Measurements from ENCODE around the gene PRMT6.
"Not testable (repeated sequence)": the region's sequence is repeated elsewhere in the genome, so short reads cannot be mapped to it uniquely, and the experiment has no call there.

Gene PRMT6
- total RNA-seq, result 5.3 to 14.3 (median 12.7) reads per million in 4 donors

- peak; percentile 57 to 84 (median 68) for DNase-seq
These were observed at the start of gene PRMT6 for GRCh38 chr1:107056426-107057196. PRMT6 (plus strand) TSS chr1:107056674; CDS start chr1:107056716, 42 bp downstream.

- no peak for DNase-seq
These were observed 47.2 kb upstream of the PRMT6 start for GRCh38 chr1:107009281-107009680.

GRCh38 chr1:107010582-107010981, 45.9 kb upstream of the PRMT6 start:
- DNase-seq, result no peak

- DNase-seq, result no peak
These were observed 40.0 kb upstream of the PRMT6 start for GRCh38 chr1:107016376-107016978.

- DNase-seq, result no peak
These were observed 38.0 kb upstream of the PRMT6 start for GRCh38 chr1:107018445-107018844.

- no peak for DNase-seq
These were observed 37.3 kb upstream of the PRMT6 start for GRCh38 chr1:107019166-107019565.

GRCh38 chr1:107038874-107039273, 17.6 kb upstream of the PRMT6 start:
- not testable (repeated sequence) for DNase-seq

- not testable (repeated sequence) for DNase-seq
These were observed 11.9 kb upstream of the PRMT6 start for GRCh38 chr1:107044310-107045220.

GRCh38 chr1:107047602-107048001, 8.9 kb upstream of the PRMT6 start:
- no peak for DNase-seq

GRCh38 chr1:107048241-107048640, 8.2 kb upstream of the PRMT6 start:
- DNase-seq, result no peak

GRCh38 chr1:107051266-107051665, 5.2 kb upstream of the PRMT6 start:
- no peak for DNase-seq

GRCh38 chr1:107055919-107056425, 502 bp upstream of the PRMT6 start:
- DNase-seq, result not testable (repeated sequence)

GRCh38 chr1:107057197-107058133, 991 bp downstream of the PRMT6 start:
- peak in 3 of 5 donors; percentile 10 to 31 (median 11) for DNase-seq

GRCh38 chr1:107058245-107059032, 2.0 kb downstream of the PRMT6 start:
- DNase-seq, result no peak

- DNase-seq, result no peak
These were observed 5.4 kb downstream of the PRMT6 start for GRCh38 chr1:107061886-107062285.

GRCh38 chr1:107073493-107073892, 17.0 kb downstream of the PRMT6 start:
- DNase-seq, result no peak

- no peak for DNase-seq
These were observed 20.4 kb downstream of the PRMT6 start for GRCh38 chr1:107076841-107077240.

- DNase-seq, result no peak
These were observed 22.8 kb downstream of the PRMT6 start for GRCh38 chr1:107079249-107079648.

- DNase-seq, result no peak
These were observed 24.6 kb downstream of the PRMT6 start for GRCh38 chr1:107081102-107081501.

GRCh38 chr1:107091418-107091817, 34.9 kb downstream of the PRMT6 start:
- no peak for DNase-seq

- not testable (repeated sequence) for DNase-seq
These were observed 36.9 kb downstream of the PRMT6 start for GRCh38 chr1:107093395-107093794.

Data from T-helper 1 cell (primary cell).